Measurements from ENCODE around the gene FAT2. TPM values are rescaled to one million over a fixed set of nuclear protein-coding genes. Genes with fewer than 3 reads are reported as not detected.
"Not testable (repeated sequence)": the region's sequence is repeated elsewhere in the genome, so short reads cannot be mapped to it uniquely, and the experiment has no call there.

Gene FAT2
- total RNA-seq, 2 experiments from 2014 or later, result not detected

DNA sequence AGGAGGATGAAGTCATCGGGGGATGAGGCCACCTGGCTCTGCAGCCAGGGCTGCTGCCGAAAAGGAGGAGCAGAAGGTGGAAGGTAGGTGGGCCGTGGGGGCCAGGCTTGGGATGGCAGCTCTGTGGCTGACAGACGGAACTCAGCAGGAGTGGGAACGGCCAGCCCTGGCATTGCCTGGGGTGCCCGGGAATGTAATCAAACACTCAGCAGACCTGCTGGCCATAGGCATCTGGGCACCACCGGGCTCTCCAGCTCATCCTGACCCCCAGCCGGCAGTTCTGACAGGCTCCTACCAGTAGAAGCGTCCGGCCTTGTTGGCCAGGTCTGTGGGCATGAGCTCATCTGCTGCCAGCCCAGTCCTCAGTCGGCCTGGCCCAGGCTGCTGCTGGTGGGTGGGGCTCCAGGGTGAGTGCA lies 4.3 kb upstream of the FAT2 start:
- H3K9me3 Mint-ChIP-seq (ENCODE audit: low read depth), result no peaks in the 10 kb centered on the region
- ATAC-seq (no peak), DNase-seq (no peak)
- H3K4me1 Mint-ChIP-seq, result peaks cover 3% of the 10 kb centered on the region
- H3K27ac Mint-ChIP-seq, result no peak overlapping the region
- POLR2A ChIA-PET, result no interaction called here
- CTCF ChIA-PET, result no interaction called here
- H3K27me3 Mint-ChIP-seq, result no peaks in the 10 kb centered on the region
- intact Hi-C loops (cut with DNase I, micrococcal nuclease), result no loop called here
- no peak overlapping the region for H3K4me3 Mint-ChIP-seq
- no peaks in the 10 kb centered on the region for H3K36me3 Mint-ChIP-seq (ENCODE audit: low read depth)

DNA sequence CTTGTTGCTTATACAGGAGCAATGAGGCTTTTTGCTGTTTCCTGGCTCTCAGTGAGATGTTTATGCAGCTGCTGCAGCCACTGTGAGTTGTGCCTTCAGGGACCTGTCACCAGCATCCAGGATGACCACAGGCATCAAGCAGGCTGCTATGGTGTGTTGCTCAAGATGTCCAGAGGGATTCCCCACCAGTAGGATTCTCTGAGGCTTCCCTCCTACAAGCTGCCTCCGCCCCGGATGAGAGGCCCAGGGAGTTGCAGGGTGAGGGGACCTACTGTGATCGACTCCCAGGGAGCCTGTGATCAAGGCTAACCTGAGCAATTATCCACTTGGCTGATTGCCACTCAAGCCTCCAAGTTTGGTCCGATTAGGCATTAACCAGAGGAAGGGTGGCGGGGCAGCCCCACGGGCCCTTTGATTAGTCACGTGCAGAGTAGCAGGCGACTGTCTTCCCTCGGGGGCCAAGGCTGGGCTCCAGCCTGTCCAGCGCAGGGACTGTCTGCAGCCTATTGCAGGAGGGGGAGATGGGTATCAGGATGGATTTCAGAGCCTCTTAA lies 1.8 kb upstream of the FAT2 start:
- H3K27me3 Mint-ChIP-seq, result no peaks in the 10 kb centered on the region
- ChIA-PET CTCF (no interaction called here), POLR2A (no interaction called here)
- no peak overlapping the region for H3K27ac Mint-ChIP-seq
- DNase-seq, result no peak
- intact Hi-C loops (cut with DNase I, micrococcal nuclease), result no loop called here
- H3K36me3 Mint-ChIP-seq (ENCODE audit: low read depth), result no peaks in the 10 kb centered on the region
- H3K4me1 Mint-ChIP-seq, result no peaks in the 10 kb centered on the region
- no peak for ATAC-seq
- no peaks in the 10 kb centered on the region for H3K9me3 Mint-ChIP-seq (ENCODE audit: low read depth)
- no peak overlapping the region for H3K4me3 Mint-ChIP-seq

DNA sequence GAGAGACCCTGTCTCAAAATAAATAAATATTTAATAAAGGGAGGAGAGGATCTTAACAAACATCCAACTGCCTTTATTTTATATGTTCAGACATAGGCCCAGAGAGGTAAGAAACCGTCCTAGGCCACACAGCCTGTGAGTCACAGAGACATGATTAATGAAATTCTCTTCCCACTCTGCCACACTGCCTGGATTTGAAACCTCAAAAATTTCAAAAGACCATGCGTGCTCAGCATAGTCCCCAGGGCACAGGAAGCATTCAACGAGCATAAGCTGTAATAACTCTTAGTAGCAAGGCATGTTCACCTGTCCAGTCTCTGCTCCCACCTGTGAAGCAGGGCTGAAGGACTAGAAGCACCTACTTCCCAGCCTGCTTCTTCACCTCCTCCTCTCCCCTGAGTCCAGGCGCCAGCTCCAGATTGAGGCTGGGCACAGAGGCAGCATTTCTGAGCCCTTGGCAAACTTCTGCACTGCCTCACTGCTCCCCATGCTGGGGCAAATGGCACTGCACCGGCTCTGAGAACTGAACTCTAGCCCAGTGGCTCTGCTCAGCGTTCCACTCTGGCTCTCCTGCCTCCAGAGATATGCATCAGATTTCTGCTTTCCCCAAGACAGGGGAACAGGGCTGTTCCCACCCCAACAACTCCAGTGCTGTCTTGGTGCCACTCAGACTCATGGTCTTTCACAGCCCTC lies 1.1 kb downstream of the FAT2 start:
- DNase-seq (no peak), ATAC-seq (peak; percentile 55)
- H3K36me3 Mint-ChIP-seq (ENCODE audit: low read depth), result no peaks in the 10 kb centered on the region
- intact Hi-C loops (cut with DNase I, micrococcal nuclease), result no loop called here
- no peak overlapping the region for H3K4me3 Mint-ChIP-seq
- ChIA-PET POLR2A (no interaction called here), CTCF (no interaction called here)
- H3K4me1 Mint-ChIP-seq, result no peaks in the 10 kb centered on the region
- no peaks in the 10 kb centered on the region for H3K9me3 Mint-ChIP-seq (ENCODE audit: low read depth)
- H3K27ac Mint-ChIP-seq, result no peak overlapping the region
- H3K27me3 Mint-ChIP-seq, result no peaks in the 10 kb centered on the region

DNA sequence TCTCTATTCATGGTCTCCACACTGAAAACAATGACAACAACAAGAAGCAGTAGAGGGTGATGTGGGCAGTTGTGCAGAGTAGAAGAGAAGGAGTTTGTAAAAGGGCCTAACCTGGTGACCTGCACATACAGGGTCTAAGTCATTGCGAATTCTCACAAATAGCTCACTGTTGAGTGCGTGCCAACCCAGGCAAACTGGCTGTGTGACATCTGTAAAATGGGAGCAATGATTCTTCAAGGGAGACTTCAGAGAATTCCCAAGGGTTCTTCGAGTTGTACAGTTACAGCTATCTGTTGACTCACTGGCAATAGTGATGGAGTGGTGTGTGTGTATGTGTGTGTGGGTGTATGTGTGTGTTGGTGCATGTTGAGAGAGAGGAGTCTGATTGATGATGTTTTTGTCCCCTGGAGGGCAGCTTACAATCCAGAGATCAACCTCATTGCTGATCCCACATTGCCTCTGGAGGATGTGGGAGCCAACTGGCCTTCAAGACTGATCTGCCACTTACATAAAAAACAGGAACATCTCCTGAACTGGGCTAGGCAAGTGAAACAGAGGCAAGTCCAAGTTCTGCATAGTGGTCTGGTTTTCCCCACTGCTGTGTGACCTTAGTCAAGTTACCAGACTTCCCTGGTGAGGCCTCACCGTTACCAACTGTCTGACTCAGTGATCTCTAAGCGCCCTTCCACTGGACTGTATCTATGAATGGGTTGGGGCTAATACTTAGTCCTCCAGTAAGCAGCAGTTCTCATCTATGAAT lies 3.2 kb downstream of the FAT2 start:
- intact Hi-C loops (cut with DNase I, micrococcal nuclease), result no loop called here
- Mint-ChIP-seq H3K27ac (no peak overlapping the region), H3K9me3 (ENCODE audit: low read depth) (no peaks in the 10 kb centered on the region), H3K4me1 (no peaks in the 10 kb centered on the region), H3K4me3 (no peak overlapping the region), H3K27me3 (no peaks in the 10 kb centered on the region), H3K36me3 (ENCODE audit: low read depth) (no peaks in the 10 kb centered on the region)
- no peak for DNase-seq
- ChIA-PET POLR2A (no interaction called here), CTCF (no interaction called here)
- ATAC-seq, result no peak

DNA sequence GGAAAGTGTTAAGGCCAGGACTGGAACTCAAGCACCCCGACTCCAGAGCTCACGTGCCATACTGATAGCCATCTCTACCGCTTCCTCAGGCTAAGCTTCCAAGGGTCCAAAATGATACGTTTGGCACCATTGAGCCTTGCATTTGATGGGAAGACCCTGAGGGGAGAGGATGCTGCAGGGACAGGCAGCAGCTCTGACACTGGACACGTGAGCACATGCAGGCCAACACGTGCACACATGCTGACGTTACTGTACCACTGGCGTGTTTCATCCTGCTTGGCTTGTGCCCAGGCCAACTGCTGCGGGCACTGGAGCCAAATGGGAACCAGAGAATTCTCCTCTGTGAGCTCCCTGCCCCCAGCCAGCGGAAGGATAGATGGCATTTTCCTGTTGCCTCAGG lies 5.2 kb downstream of the FAT2 start:
- intact Hi-C loops (cut with DNase I, micrococcal nuclease), result no loop called here
- Mint-ChIP-seq H3K4me3 (no peak overlapping the region), H3K9me3 (ENCODE audit: low read depth) (no peaks in the 10 kb centered on the region), H3K36me3 (ENCODE audit: low read depth) (no peaks in the 10 kb centered on the region), H3K27ac (no peak overlapping the region), H3K4me1 (no peaks in the 10 kb centered on the region), H3K27me3 (no peaks in the 10 kb centered on the region)
- CTCF ChIA-PET, result no interaction called here
- POLR2A ChIA-PET, result interaction anchor here (1.1 kb wide), 1 partner anchor 12 kb away, joined by 3 read pairs; no protein-coding TSS in a partner anchor
- DNase-seq, result no peak
- no peak for ATAC-seq

DNA sequence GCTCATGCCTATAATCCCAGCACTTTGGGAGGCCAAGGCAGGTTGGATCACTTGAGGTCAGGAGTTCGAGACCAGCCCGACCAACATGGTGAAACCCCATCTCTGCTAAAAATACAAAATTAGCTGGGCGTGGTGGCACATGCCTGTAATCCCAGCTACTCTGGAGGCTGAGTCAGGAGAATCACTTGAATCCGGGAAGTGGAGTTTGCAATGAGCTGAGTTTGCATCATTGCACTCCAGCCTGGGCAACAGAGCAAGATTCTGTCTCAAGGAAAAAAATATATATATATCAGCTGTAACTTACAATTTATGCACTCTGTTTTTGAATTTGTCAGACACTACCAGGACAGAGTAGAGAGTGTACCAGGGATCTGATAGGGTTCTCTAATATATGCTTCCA lies 5.8 kb downstream of the FAT2 start:
- CTCF ChIA-PET; H3K27me3 Mint-ChIP-seq; H3K36me3 Mint-ChIP-seq (ENCODE audit: low read depth); ATAC-seq; H3K27ac Mint-ChIP-seq; H3K4me1 Mint-ChIP-seq; H3K9me3 Mint-ChIP-seq (ENCODE audit: low read depth); DNase-seq; H3K4me3 Mint-ChIP-seq; intact Hi-C loops (cut with DNase I, micrococcal nuclease): not testable (repeated sequence)
- POLR2A ChIA-PET, result interaction anchor here (1.1 kb wide), 1 partner anchor 13 kb away, joined by 3 read pairs; no protein-coding TSS in a partner anchor

DNA sequence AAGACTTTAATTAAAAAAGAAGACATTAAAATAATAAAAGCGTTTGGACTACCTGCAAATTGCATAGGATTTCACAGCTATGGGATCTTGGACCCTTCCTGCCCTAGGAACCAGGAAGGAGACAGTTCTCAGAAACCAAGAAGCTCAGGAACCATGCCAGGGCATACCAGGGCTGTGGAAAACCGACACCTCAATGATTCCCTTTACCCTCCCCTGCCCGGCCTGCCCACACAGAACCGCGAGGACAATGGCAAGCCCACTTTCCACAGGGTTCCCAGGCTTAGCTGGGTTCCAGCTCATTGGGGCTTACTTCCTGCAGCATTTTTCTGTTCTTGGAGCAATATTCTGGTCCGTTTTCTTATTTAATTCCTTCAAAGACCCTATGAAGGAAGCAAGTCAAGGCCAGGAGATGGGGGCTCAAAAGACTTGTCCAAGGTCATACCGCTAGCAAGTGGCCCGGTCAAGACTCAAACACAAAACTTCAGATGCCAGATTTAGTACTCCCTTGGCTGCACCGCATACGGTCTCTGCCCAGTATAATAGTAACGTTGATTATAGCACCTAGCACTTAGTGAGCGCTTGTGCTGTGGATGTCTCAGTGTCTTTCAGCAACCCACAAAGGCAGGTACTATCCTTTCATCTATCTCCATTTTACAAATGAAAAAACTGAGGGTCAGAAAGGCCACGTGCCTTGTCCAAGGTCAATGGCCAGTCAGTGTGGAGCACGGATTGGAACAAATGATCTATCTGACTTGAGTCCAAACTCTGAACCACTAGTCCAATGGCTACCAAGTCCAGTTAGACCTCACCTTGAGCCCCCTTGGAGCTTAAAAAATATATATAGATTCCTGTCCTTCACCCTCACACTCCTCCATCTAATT lies 6.8 kb downstream of the FAT2 start:
- Mint-ChIP-seq H3K4me3 (no peak overlapping the region), H3K9me3 (ENCODE audit: low read depth) (no peaks in the 10 kb centered on the region), H3K27ac (no peak overlapping the region), H3K27me3 (no peaks in the 10 kb centered on the region), H3K36me3 (ENCODE audit: low read depth) (no peaks in the 10 kb centered on the region), H3K4me1 (no peaks in the 10 kb centered on the region)
- DNase-seq (no peak), ATAC-seq (no peak)
- POLR2A ChIA-PET, result no interaction called here
- intact Hi-C loops (cut with DNase I, micrococcal nuclease), result no loop called here
- CTCF ChIA-PET, result no interaction called here

DNA sequence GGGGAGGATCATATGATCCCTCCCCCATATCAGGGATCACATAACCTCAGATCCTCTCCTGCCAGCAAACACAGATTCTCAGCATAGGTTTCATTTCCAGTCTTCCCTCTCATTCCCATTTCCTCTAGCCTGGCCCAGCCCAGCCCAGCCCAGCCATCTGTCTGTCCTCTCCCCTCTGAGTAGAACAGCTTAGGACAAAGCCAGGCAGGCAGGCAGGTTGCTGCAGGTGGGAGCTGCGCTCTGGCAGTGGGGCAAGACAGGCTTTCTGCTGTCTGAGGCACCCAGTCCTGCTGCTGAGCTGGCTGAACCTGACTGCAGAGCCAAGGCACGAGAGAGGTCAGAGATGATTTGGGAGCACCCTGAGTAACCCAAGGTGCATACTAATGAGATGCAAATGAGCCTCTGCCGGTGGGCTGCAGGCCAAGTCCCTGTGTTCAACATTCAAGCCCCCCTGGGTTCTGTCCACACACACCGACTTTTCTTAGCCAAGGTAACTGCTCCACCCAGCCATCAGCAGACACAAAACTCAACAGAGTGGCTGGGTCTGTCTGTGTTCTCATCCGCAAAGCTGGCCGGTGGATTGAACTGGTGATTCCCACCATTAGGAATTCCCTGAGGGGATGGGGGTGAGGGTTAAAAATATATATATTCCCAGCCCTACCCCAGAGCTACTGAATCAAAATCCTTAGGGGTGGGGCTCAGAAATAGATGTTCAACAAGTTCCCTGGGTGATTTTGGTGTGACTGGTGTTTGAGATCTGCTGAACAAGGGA lies 9.1 kb downstream of the FAT2 start:
- no peak overlapping the region for H3K27ac Mint-ChIP-seq
- POLR2A ChIA-PET, result no interaction called here
- peaks cover 8% of the 10 kb centered on the region for H3K4me1 Mint-ChIP-seq
- H3K27me3 Mint-ChIP-seq, result no peaks in the 10 kb centered on the region
- ATAC-seq (no peak), DNase-seq (no peak)
- H3K4me3 Mint-ChIP-seq, result no peak overlapping the region
- intact Hi-C loops (cut with DNase I, micrococcal nuclease), result no loop called here
- no peaks in the 10 kb centered on the region for H3K9me3 Mint-ChIP-seq (ENCODE audit: low read depth)
- no peaks in the 10 kb centered on the region for H3K36me3 Mint-ChIP-seq (ENCODE audit: low read depth)
- CTCF ChIA-PET, result interaction anchor here (0.7 kb wide), 1 partner anchor 9 kb away, joined by 3 read pairs; no protein-coding TSS in a partner anchor

DNA sequence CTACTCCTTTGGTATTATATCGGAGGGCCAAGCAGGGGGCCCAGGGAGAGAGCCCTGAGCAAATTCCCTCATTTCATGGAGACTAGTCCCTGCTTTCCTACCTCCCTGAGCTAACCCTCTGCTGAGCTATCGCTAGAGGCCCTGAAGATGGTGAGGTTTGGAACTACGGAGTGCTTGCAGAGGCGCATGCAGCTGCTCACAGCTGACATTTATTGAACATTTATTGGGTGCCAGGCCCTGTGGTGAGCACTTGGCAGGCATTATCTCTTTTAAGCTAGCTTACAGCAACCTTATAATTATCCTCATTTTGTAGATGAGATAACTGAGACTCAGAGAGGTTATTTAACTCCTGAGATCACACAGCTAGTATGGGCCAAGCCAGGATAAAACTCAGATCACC lies 9.8 kb downstream of the FAT2 start:
- ATAC-seq (no peak), DNase-seq (no peak)
- Mint-ChIP-seq H3K9me3 (ENCODE audit: low read depth) (no peaks in the 10 kb centered on the region), H3K27ac (no peak overlapping the region), H3K4me1 (peaks cover 8% of the 10 kb centered on the region), H3K27me3 (no peaks in the 10 kb centered on the region), H3K4me3 (no peak overlapping the region), H3K36me3 (ENCODE audit: low read depth) (no peaks in the 10 kb centered on the region)
- intact Hi-C loops (cut with DNase I, micrococcal nuclease), result no loop called here
- ChIA-PET CTCF (no interaction called here), POLR2A (no interaction called here)

DNA sequence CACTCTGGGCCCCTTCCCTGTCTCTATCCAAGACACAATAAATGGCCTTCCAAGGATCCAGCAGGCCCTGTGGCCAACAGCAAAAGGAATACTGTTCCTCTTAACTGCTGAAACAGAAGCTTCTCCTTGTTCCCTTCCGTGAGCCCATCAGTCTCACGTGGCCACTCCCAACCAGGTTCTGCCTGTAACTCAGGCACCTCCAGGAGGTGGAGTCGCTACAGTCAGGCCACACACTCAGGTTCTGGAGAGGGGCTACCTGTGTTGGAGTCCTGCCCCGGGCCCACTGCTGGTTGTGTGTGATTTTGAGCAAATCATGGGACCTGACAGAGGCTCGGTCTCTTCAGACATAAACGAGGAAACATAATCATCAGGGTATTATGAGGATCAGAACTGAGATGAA lies 10.3 kb downstream of the FAT2 start:
- Mint-ChIP-seq H3K27ac (no peak overlapping the region), H3K36me3 (ENCODE audit: low read depth) (no peaks in the 10 kb centered on the region), H3K4me1 (peaks cover 8% of the 10 kb centered on the region), H3K27me3 (no peaks in the 10 kb centered on the region), H3K9me3 (ENCODE audit: low read depth) (no peaks in the 10 kb centered on the region), H3K4me3 (no peak overlapping the region)
- no peak for DNase-seq
- CTCF ChIA-PET, result interaction anchor here (1.4 kb wide), 1 partner anchor 71 kb away, joined by 3 read pairs; no protein-coding TSS in a partner anchor
- no peak for ATAC-seq
- intact Hi-C loops (cut with DNase I, micrococcal nuclease), result no loop called here
- POLR2A ChIA-PET, result no interaction called here

DNA sequence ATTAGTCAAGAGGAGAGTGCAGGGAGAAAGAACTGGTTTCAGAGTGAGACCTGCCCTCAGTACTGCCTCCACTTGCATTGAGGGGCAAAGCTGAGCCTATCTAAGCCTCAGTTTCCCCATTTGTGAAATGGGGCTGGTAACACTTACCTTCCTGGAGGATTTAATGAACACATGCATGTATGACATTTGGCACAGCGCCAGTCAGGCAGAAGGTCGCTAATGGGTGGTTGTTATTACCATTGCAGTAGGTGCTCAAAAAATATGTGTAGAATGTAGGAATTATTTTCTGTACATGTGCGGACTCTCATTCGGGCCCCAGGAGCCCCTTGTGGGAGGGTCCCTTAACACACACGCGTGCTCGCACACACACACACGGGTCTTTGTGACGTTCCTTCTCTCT lies 10.9 kb downstream of the FAT2 start:
- Mint-ChIP-seq H3K4me1 (peaks cover 8% of the 10 kb centered on the region), H3K4me3 (no peak overlapping the region), H3K9me3 (ENCODE audit: low read depth) (no peaks in the 10 kb centered on the region), H3K36me3 (ENCODE audit: low read depth) (no peaks in the 10 kb centered on the region), H3K27ac (no peak overlapping the region), H3K27me3 (no peaks in the 10 kb centered on the region)
- intact Hi-C loops (cut with DNase I, micrococcal nuclease), result no loop called here
- DNase-seq, result no peak
- ChIA-PET CTCF (interaction anchor here (1.4 kb wide), 1 partner anchor 72 kb away, joined by 3 read pairs; no protein-coding TSS in a partner anchor), POLR2A (no interaction called here)
- no peak for ATAC-seq
